Fibroblast of the conjunctiva (primary cell): ENCODE measurements around the gene SGF29.
A peak's percentile ranks its signal among the peaks of the same experiment; 100 is the strongest.
"Not testable (repeated sequence)": the region's sequence is repeated elsewhere in the genome, so short reads cannot be mapped to it uniquely, and the experiment has no call there.

Experiments
- DNase-seq: peaks from one replicate; pipeline ENCODE4 v3.0.0-alpha.2; 2010; ENCODE audit warnings: low read depth

Gene SGF29

GRCh38 chr16:28532940-28533647 is 20.6 kb upstream of the SGF29 start:
- DNase-seq: no peak

DNA sequence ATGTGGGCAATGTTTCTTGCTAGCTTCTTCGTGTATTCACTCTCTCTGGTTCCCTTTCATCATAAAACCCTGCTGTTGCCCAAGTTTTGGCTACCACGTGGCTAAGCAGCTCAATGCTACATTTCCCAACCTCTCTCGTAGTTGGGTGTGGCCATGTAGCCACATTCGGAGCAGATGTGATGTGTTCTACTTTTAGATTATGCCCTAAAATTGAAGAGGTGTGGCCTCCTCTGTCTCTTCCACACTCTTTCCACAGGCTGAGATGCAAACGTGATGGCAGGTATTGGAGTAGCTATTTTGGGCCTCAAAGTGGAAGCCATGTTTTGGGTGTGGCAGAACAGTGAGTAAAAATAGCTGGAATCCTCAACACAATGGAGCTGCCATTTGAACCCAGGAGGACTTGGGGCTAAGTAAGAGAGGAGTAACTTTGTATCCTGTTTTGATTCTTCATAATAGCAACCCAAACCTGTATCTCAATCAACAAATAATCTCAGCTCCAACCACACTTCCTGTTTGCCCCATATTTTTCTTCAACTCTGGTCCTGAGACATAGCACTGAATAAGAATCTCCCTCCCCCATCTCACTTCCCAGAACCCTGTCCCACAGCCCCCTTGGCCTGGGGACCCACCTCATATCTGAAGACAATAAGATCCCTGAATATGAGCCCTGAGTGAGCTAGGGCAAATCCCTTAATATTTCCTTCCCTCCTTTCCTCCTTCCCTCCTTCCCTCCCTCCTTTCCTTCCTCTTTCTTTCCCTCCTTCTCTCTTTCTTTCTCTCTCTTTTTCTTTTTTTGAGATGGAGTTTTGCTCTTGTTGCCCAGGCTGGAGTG is 19.0 kb upstream of the SGF29 start:
- DNase-seq: peak; percentile 51

DNA sequence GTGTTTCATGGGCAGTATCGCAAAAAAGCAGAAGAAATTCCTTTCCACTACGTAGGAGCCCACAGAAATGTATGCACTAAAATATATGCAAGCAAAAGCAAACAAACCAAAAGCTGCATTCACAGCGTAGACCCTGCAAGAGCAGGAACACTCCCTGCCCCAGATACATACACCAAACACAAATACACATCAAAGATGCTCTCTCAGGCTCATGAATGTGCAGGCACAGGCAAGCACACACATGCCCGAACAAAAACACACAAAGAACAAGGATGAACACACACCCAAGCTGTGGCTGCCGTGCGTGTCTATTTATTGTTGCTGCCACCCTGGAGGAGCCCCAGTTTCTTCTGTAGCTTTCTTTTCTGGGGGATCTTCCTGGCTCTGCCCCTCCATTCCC is 16.6 kb upstream of the SGF29 start:
- DNase-seq: no peak

DNA sequence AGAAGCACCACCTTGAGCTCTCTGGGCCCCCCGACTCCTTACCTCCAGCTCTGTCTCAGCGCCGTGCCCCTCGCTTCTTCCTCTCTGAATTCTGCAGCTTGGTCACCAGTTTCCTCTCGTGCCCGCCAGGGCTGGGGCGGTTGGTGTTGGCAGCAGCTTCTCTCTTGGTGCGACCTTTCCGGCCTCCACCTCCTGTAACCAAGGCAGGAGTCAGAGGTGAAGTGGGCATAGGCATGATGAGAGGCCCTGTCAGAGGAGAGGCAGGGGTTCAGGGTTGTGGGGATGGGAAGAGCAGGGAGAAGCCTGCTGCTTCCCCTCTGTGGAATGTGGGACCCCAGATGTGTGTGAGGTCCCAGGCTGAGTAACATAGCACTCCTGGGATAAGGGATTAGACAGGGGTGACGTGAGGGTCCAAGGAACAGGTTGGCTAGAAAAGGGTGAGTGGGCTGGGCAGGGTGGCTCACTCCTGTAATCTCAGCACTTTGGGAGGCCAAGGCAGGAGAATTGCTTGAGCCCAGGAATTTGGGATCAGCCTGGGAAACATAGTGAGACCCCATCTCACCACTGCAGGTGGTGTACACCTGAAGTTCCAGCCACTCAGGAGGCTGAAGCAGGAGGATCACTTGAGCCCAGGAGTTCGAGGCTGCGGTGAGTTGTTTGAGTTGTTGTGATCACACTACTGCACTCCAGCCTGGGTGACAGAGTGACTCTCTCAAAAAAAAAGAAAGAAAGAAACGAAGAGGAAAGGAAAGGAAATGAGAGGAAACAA is 15.6 kb upstream of the SGF29 start:
- no peak for DNase-seq

DNA sequence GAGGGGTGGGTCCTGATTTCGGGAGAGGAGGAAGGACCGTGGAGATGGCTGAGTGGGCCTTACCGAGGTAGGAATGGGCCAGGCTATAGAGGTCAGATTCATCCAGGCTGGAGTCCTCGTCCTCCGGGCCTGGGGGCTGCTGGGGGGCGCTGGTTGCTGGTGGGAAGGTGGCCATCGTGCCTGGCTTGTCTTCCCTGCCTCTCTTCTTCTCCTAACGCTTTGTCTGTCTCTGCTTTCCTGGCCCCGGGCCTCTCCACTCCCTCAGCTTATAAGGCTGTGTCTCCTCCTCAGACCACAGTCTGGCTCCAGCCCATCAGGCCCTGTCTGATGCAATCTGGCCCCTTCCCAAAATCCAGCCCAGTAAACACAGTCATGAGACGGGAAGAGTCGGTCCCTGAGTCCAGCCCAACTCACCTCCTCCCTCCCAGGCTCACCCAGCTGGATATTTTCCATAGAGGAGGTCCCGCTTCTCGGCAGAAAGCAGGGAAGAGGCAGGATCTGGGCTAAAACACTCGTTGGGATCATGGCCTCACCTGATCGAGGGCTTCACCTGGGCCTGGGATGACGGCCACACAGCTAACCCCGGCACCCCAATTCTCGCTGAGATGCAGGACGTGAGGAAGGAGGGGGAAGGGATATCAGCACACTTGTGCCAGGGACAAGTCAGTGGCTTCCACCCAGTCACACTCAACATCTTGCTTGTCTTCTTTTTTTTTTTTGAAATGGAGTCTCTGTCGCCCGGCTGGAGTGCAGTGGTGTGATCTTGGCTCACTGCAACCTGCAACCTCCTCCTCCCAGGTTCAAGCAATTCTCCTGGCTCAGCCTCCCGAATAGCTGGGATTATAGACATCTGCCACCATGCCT is 14.8 kb upstream of the SGF29 start, which contains the start of gene NUPR1:
TSS of gene NUPR1 (minus strand) at position 242 of the 864 bp plus-strand sequence. CDS start at position 175, 67 bp downstream.
- peak; percentile 99 for DNase-seq

DNA sequence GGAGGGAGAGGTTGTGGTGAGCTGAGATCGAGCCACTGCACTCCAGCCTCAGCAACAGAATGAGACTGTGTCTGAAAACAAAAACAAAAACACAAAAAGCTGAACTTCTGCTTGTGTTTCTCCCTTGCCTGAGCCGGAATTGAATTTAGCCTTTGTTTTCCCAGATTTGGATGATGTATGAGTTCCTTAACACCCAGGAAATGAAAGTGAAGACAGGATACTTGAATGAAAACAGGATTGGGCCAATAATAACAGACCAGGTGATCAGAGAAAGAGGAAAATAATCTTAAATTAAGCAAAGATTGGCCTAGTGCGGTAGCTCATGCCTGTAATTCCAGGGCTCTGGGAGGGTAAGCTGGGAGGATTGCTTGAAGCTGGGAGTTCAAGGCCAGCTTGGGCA is 13.4 kb upstream of the SGF29 start:
- DNase-seq: no peak

GRCh38 chr16:28542646-28543045 is 11.1 kb upstream of the SGF29 start:
- DNase-seq: no peak

DNA sequence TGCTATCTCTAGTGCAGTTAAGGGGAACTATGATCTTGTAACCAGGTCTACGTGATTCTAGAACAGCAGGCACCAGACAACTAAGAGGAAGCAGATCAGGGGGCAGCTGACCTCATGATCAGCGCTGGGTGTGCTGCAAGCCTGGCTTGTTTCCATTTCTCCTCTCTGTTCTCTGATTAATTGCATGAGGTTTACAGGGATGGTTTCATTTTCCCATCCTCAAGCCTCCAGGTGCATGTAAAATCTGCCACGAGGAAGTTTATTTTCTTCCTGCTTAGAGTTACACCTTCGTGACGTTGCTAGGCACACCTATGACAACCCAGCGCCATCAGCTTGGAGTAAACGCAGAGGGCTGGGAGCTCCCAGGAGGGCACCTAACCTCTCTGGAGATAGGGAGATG is 10.6 kb upstream of the SGF29 start:
- no peak for DNase-seq

GRCh38 chr16:28544998-28545397 is 8.7 kb upstream of the SGF29 start:
- no peak for DNase-seq

DNA sequence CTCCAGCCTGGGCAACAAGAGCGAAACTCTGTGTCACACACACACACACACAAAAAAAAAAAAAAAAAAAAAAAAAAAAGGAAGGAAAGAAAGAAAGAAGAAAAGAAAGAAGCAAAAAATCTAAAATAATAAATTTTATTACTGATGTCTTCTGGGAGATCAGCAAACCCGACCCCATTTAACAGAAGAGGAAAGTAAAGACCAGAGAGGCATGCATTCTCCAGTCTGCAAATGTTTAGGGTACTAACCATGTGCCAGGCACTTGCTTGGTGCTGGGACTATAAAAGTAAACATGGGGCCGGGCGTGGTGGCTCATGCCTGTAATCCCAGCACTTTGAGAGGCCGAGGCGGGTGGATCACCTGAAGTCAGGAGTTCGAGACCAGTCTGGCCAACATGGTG is 7.8 kb upstream of the SGF29 start:
- DNase-seq: not testable (repeated sequence)

- no peak for DNase-seq
These were observed 7.1 kb upstream of the SGF29 start for GRCh38 chr16:28546626-28547025.

DNA sequence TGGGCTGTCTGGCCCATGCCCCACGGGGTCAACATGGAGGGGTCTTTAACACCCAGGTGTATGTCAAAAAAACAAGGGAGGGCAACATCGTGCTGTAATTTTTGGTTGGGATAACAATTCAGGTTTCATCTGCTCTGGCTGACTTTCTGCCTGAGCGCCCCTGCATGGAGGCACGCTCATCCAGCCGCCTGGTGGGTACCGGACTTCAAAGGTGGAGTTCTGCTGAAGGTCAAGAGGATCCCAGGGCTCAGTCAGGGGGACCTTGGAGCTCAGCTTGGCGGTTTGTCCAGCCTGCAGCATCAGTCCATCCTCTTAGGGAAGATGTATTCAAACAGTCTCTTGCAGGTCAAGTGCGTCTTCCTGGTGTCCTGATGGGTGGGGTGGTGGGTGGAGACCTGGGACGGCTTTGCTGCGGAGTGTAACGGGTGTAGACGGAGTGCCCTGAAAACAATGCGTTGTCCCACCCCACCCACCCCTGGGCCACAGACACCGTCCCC is 5.4 kb upstream of the SGF29 start:
- no peak for DNase-seq

- DNase-seq: no peak
These were observed 4.3 kb upstream of the SGF29 start for GRCh38 chr16:28549301-28549899.

DNA sequence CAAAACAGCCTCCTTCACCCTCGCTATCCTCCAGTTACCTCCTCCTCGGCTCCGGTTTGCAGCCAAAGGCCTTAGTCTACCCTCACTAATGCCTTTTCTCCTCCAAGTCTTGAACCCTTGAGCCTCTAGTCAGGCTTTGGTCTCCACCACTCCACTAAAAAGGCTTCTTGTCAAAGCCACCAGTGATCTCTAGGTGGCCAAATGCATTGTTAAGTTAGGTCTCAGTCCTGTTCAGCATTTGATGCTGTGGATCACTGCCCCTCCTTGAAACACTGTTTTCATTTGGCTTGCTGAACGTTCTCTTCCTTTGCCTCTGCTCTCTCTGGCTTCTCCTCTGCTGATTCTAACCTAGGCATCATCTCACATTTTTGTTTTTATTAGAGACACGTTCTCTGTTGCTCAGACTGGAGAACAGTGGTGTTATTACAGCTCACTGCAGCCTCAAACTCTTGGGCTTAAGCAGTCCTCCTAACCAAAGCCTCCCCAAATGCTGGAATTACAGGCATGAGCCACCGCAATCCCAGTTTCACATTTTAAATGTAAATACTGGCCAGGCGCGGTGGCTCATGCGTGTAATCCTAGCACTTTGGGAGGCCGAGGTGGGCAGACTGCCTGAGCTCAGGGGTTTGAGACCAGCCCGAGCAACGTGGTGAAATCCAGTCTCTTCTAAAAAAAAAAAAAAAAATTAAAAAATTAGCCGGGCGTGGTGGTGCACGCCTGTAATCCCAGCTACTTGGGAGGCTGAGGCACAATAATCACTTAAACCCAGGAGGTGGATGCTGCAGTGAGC is 1.1 kb downstream of the SGF29 start:
- no peak for DNase-seq

- no peak for DNase-seq
These were observed 1.8 kb downstream of the SGF29 start for GRCh38 chr16:28555561-28555960.

DNA sequence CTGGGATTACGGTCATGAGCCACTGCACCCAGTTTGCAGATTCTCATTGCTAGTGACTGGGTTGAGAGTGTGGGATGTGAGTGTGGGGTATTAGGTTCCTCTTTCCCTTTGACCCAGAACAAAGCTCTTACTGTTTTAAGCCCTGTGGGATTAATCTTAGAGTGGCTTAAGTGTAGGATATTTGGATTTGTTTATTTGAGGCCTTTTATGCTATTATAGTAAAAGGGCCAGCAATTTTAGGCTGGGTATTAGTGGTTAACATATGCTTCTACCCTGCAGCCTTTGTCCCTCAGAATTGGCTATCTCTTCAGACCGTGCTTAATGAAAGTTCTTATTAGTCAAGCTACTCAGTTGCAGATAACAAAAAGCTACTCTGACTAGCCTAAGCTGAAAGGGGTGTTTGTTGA is 3.2 kb downstream of the SGF29 start:
- no peak for DNase-seq

GRCh38 chr16:28558456-28558855 is 4.7 kb downstream of the SGF29 start:
- no peak for DNase-seq

- DNase-seq: no peak
These were observed 8.0 kb downstream of the SGF29 start for GRCh38 chr16:28561557-28562187.

- DNase-seq: no peak
These were observed 8.5 kb downstream of the SGF29 start for GRCh38 chr16:28562199-28562598.

DNA sequence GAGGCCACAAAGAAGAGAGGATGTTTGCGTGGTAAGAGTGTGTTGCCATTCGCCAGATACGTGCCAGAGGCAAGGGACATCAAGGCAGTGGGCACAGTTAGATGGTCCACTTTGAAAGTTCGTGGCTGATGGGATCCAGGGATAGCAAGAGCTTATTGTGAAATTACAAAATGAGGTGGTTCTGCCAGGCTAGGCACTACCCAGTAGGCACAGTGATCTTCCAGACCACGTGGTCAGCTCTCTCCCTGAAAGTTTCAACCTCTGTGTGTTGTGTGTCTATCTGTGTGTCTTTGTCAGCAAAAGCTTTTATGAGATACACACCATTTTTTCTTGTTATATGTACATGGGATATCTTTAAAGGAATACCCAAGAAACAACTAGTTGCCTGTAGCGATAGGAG is 9.5 kb downstream of the SGF29 start:
- no peak for DNase-seq
